ENCODE results near the gene TOMM7. TPM values are rescaled to one million over a fixed set of nuclear protein-coding genes. Genes with fewer than 3 reads are reported as not detected.

TOMM7 gene
- total and polyA plus RNA-seq, 12 donors: 94.2 to 574 (median 275) TPM

DNA sequence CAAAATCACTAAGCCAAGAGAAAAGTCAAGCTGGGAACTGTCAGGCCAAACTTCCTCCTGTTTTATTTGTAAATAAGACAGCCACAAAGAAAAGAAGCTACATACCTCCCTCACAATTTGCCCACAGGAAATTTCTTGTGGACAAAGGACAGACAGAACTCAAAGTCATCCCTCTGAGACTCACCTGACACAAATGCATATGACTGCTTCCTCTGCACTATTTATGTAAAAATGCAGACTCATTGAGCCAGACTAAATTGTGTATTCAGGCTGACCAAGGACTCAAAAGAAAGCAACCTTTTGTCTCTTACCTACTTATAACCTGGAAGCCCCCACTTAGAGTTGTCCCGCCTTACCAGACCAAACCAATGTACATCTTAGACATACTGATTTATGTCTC, 11.8 kb downstream of the TOMM7 start:
- H3K27ac ChIP-seq: peak overlapping the region in 4 of 5 donors; percentile 18 to 64 (median 38)
- 96 to 100% (median 100%) methylated on average over 1 of the region's 1 CpG for WGBS, 4 donors
- peaks cover 0 to 3% of the 10 kb centered on the region in 2 donors for H3K4me1 ChIP-seq (replicated peaks in 1 of 2)
- intact Hi-C loops (cut with DNase I): no loop called here
- H3K36me3 ChIP-seq (replicated peaks in 1 of 2): peaks cover 0 to 20% of the 10 kb centered on the region in 2 donors
- TF ChIP-seq POLR2A (IDR thresholded peaks at IDR 0.05): no peak
- TF ChIP-seq, protein P1, sequence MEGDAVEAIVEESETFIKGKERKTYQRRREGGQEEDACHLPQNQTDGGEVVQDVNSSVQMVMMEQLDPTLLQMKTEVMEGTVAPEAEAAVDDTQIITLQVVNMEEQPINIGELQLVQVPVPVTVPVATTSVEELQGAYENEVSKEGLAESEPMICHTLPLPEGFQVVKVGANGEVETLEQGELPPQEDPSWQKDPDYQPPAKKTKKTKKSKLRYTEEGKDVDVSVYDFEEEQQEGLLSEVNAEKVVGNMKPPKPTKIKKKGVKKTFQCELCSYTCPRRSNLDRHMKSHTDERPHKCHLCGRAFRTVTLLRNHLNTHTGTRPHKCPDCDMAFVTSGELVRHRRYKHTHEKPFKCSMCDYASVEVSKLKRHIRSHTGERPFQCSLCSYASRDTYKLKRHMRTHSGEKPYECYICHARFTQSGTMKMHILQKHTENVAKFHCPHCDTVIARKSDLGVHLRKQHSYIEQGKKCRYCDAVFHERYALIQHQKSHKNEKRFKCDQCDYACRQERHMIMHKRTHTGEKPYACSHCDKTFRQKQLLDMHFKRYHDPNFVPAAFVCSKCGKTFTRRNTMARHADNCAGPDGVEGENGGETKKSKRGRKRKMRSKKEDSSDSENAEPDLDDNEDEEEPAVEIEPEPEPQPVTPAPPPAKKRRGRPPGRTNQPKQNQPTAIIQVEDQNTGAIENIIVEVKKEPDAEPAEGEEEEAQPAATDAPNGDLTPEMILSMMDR (IDR thresholded peaks at IDR 0.05): no peak
- no peak overlapping the region for H3K4me3 ChIP-seq
- no peaks in the 10 kb centered on the region for H3K9me3 ChIP-seq (replicated peaks in 1 of 3)
- DNase-seq: no peak
- H3K27me3 ChIP-seq: no peaks in the 10 kb centered on the region

DNA sequence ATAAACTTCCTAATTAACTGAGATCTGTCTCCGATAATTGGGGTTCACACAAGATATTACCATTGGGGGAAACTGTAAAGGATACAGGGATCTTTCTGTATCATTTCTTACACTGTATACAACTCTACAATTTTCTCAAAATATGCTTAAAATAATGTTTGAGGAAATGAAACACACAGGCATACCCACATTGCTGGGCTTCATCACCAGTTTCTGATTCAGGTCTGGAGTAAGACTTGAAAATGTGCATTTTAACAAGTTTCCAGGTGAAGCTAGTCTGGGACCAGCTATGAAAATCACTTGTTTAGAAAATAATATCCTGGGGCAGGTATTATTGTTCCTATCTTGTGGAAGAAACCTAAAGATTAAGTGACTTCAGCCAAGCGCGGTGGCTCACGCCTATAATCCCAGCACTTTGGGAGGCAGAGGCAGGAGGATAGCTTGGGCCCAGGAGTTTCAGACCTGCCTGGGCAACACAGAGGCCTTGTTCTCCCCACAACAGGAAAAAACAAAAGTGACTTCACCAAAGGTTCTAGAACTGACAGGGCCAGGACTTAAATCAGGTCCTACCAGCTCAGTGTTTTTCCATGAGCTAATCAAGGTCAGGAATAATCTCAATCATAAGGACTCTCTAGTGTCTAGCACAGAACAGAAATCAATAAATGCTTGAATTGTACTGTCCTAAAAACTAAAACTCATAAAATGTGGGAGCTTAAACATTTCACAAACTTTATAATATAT, 12.6 kb downstream of the TOMM7 start:
- peaks cover 0 to 3% of the 10 kb centered on the region in 2 donors for H3K4me1 ChIP-seq (replicated peaks in 1 of 2)

DNA sequence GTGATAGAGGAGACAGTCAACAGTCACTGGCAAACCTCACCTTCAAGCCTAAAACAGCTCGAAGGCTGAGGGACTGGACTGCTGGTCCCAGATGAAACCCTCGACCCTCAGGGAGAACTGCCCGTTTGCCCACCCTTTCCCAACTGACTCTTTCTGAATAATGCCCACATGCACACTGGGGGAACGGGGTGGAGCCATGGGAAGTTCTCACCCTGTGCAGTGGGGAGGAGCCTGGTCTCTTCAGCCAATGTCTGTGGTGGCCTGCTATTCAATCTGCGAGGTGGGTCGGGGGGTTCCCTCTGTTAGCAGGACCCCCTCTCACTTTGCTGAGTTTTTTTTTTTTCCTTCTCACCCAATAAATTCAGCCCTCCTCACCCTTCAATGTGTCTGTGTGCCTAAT, 14.5 kb downstream of the TOMM7 start:
- 79 to 84% (median 83%) methylated on average over 6 of the region's 6 CpGs for WGBS, 4 donors
- no peak for DNase-seq
- no peaks in the 10 kb centered on the region for H3K9me3 ChIP-seq (replicated peaks in 1 of 3)
- no peak overlapping the region for H3K4me3 ChIP-seq
- no peaks in the 10 kb centered on the region for H3K27me3 ChIP-seq
- peaks cover 0 to 13% of the 10 kb centered on the region in 2 donors for H3K36me3 ChIP-seq (replicated peaks in 1 of 2)
- no peak overlapping the region for H3K27ac ChIP-seq
- intact Hi-C loops (cut with DNase I): no loop called here
- TF ChIP-seq, protein P1 (IDR thresholded peaks at IDR 0.05): no peak
- TF ChIP-seq POLR2A (IDR thresholded peaks at IDR 0.05): no peak
- H3K4me1 ChIP-seq (replicated peaks in 1 of 2): peaks cover 0 to 3% of the 10 kb centered on the region in 2 donors

More for the DNA sequence above, 12.6 kb downstream of the TOMM7 start:
- peak in 2 of 7 donors; percentile 2 to 16 for DNase-seq
- Histone ChIP-seq H3K36me3 (replicated peaks in 1 of 2) (peaks cover 0 to 17% of the 10 kb centered on the region in 2 donors), H3K27me3 (no peaks in the 10 kb centered on the region), H3K4me3 (no peak overlapping the region), H3K9me3 (replicated peaks in 1 of 3) (no peaks in the 10 kb centered on the region), H3K27ac (peak overlapping the region in 4 of 5 donors; percentile 18 to 64 (median 38))
- no peak for TF ChIP-seq POLR2A (IDR thresholded peaks at IDR 0.05)
- TF ChIP-seq, protein P1 (IDR thresholded peaks at IDR 0.05): no peak
- intact Hi-C loops (cut with DNase I): no loop called here
- WGBS, 4 donors: 94 to 100% (median 96%) methylated on average over 4 of the region's 4 CpGs

DNA sequence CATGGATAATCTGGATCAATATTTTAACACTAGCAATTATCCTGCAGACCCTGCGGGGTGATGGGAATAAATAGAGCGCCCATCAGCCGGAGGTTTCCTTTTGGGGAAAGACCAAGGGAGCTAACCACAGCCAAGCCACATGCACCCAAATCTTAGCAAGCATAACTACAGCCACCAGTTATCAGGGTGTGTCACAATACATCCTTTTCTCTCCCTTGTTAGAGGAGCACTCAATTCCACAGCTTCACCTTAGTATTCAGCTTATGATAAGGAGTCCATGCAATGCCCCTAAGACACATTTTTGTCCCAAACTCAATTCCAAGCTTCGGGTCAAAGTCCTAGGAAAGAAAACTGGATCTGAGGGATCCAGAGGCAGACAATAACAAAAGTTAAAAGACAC, 15.9 kb downstream of the TOMM7 start:
- TF ChIP-seq POLR2A (IDR thresholded peaks at IDR 0.05): no peak
- TF ChIP-seq, protein P1 (IDR thresholded peaks at IDR 0.05): no peak
- intact Hi-C loops (cut with DNase I): no loop called here
- Histone ChIP-seq H3K27me3 (no peaks in the 10 kb centered on the region), H3K4me1 (replicated peaks in 1 of 2) (peaks cover 0 to 3% of the 10 kb centered on the region in 2 donors), H3K27ac (no peak overlapping the region), H3K36me3 (replicated peaks in 1 of 2) (no peaks in the 10 kb centered on the region), H3K9me3 (replicated peaks in 1 of 3) (no peaks in the 10 kb centered on the region), H3K4me3 (no peak overlapping the region)
- DNase-seq: no peak
- WGBS, 4 donors: 87 to 93% (median 90%) methylated on average over 4 of the region's 4 CpGs
